Muscle layer of duodenum (tissue), 2 donors: ENCODE measurements around the gene TAS2R10.
"Not testable (repeated sequence)": the region's sequence is repeated elsewhere in the genome, so short reads cannot be mapped to it uniquely, and the experiment has no call there.

Experiments
- H3K27ac ChIP-seq: one replicate; pipeline ENCODE4 v1.7.0; 2013; ENCODE audit warnings: mild to moderate bottlenecking, low read length
- H3K27me3 ChIP-seq: one replicate; pipeline ENCODE4 v1.7.0; 2013; ENCODE audit warnings: low read depth, mild to moderate bottlenecking, control low read depth, low read length
- H3K36me3 ChIP-seq, 2 donors: one replicate each; pipeline ENCODE4 v1.7.0; 2013; ENCODE audit warnings: low read length in 2 of 2, control low read depth in 1 of 2, mild to moderate bottlenecking in 1 of 2; ENCODE audit not compliant: insufficient read depth in 2 of 2, control insufficient read depth in 1 of 2
- H3K4me1 ChIP-seq, 2 donors: one replicate each; pipeline ENCODE4 v1.7.0; 2013; ENCODE audit warnings: low read length in 2 of 2, mild to moderate bottlenecking in 2 of 2, control low read depth in 1 of 2, moderate library complexity in 1 of 2; ENCODE audit not compliant: insufficient read depth in 2 of 2, control insufficient read depth in 1 of 2
- H3K4me3 ChIP-seq, 2 donors: one replicate each; pipeline ENCODE4 v1.7.0; 2013; ENCODE audit warnings: low read length in 2 of 2, low read depth in 1 of 2, mild to moderate bottlenecking in 1 of 2
- H3K9me3 ChIP-seq, 2 donors: one replicate each; pipeline ENCODE4 v1.7.0; 2013; ENCODE audit warnings: low read length in 2 of 2, control low read depth in 1 of 2, mild to moderate bottlenecking in 1 of 2; ENCODE audit not compliant: control insufficient read depth in 1 of 2
- donor health status: healthy.

TAS2R10 gene

GRCh38 chr12:10838461-10838860 is 12.3 kb upstream of the TAS2R10 start:
- H3K27ac ChIP-seq: no peak overlapping the region
- no peak overlapping the region for H3K4me3 ChIP-seq
- H3K4me1 ChIP-seq: no peaks in the 10 kb centered on the region
- H3K27me3 ChIP-seq: no peaks in the 10 kb centered on the region
- H3K9me3 ChIP-seq: peaks cover 0 to 6% of the 10 kb centered on the region in 2 donors
- peaks cover 0 to 7% of the 10 kb centered on the region in 2 donors for H3K36me3 ChIP-seq

GRCh38 chr12:10829994-10830393 is 3.8 kb upstream of the TAS2R10 start:
- H3K27me3 ChIP-seq: no peaks in the 10 kb centered on the region
- no peaks in the 10 kb centered on the region for H3K9me3 ChIP-seq
- no peaks in the 10 kb centered on the region for H3K4me1 ChIP-seq
- no peak overlapping the region for H3K4me3 ChIP-seq
- no peak overlapping the region for H3K27ac ChIP-seq
- H3K36me3 ChIP-seq: no peaks in the 10 kb centered on the region

DNA sequence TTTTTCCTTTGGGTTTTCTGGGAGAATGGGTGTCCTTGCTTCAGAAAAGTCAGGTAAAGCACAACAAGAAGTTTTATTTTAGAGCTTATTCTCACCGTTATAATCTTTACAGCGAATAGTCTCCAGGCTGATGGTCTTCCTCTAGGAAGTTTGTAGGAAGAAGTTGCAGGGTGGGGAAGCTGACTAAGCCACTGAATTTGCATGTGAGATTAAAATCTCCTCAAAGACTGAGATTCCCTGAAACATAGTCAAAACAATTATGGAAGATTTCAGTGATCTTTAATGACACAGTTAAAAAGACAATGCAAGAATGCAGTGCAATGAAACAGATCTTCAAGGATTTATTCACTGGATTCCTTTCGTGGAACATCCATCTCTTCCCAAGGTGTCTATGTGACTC is 1.2 kb downstream of the TAS2R10 start:
- no peaks in the 10 kb centered on the region for H3K36me3 ChIP-seq
- H3K27ac ChIP-seq: no peak overlapping the region
- H3K27me3 ChIP-seq: no peaks in the 10 kb centered on the region
- no peaks in the 10 kb centered on the region for H3K9me3 ChIP-seq
- no peak overlapping the region for H3K4me3 ChIP-seq
- H3K4me1 ChIP-seq: no peaks in the 10 kb centered on the region

- no peak overlapping the region for H3K27ac ChIP-seq
- H3K4me1 ChIP-seq: no peaks in the 10 kb centered on the region
- H3K9me3 ChIP-seq: no peaks in the 10 kb centered on the region
- no peaks in the 10 kb centered on the region for H3K27me3 ChIP-seq
- H3K4me3 ChIP-seq: no peak overlapping the region
- no peaks in the 10 kb centered on the region for H3K36me3 ChIP-seq
Measured at GRCh38 chr12:10811883-10812536, 14.1 kb downstream of the TAS2R10 start.

DNA sequence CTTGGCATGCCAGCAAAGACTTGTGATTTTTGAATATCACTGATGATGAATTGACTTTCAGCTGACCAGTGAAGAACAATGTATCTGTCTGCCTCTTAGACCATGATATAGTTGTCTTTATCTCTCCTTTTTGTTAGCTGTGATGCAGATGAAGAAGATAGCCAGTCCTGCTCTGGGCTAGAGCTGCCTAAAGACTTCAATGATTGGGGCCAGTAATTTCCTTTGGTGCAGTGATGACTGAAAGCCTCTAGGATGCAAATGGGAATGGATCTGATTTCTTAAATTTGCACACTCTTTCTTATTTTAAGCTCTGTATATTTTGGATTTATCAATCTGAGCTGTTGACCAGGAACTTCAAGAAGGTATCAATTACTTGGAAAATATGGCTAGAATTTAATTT is 16.1 kb downstream of the TAS2R10 start, which contains the start of gene TAS2R9:
TSS of gene TAS2R9 (minus strand) at position 101 of the 400 bp plus-strand sequence. CDS start at position 8, 93 bp downstream.
- no peak within 1 kb of the TSS for H3K4me3 ChIP-seq
- no peak within 1 kb of the TSS for H3K27ac ChIP-seq
- H3K36me3 ChIP-seq: no peaks in the 10 kb centered on the region
- no peaks in the 10 kb centered on the region for H3K4me1 ChIP-seq
- no peaks in the 10 kb centered on the region for H3K9me3 ChIP-seq
- H3K27me3 ChIP-seq: no peaks in the 10 kb centered on the region

- Histone ChIP-seq H3K4me1 (no peaks in the 10 kb centered on the region), H3K4me3 (no peak within 1 kb of the TSS), H3K27ac (no peak within 1 kb of the TSS), H3K27me3 (no peaks in the 10 kb centered on the region), H3K9me3 (no peaks in the 10 kb centered on the region), H3K36me3 (no peaks in the 10 kb centered on the region)
Measured at GRCh38 chr12:10807186-10807585, 19.0 kb downstream of the TAS2R10 start, which contains the start of gene TAS2R8. Gene TAS2R8, minus strand, starts transcription at chr12:10807286. Its CDS starts 306 bp downstream, at chr12:10806980.

GRCh38 chr12:10802587-10802986 is 23.6 kb downstream of the TAS2R10 start, which contains the start of gene TAS2R7:
Gene TAS2R7, minus strand, starts transcription at chr12:10802627. Its CDS starts 57 bp downstream, at chr12:10802570.
- H3K27me3 ChIP-seq: no peaks in the 10 kb centered on the region
- no peak within 1 kb of the TSS for H3K4me3 ChIP-seq
- H3K36me3 ChIP-seq: no peaks in the 10 kb centered on the region
- H3K27ac ChIP-seq: no peak within 1 kb of the TSS
- no peaks in the 10 kb centered on the region for H3K4me1 ChIP-seq
- no peaks in the 10 kb centered on the region for H3K9me3 ChIP-seq

DNA sequence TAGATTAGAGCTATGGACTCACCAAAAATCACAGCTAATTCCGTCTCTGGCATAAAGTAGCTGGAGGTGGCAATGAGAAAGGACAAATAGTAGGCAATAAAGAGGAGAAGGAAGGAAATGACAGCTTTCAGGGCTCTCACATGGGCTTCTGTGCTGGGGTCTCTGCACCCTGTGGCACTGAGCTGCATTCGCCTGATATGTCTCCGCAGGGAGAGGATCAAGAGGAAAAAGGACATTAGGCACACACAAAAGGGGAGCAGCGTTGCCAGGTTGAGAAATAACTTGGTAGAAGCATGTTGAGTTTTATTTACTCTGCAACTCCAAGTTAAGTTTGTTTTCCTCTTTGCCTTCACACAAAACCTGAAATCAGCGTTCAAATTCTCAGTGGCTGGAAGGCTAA is 24.4 kb downstream of the TAS2R10 start:
- H3K27me3 ChIP-seq: no peaks in the 10 kb centered on the region
- no peaks in the 10 kb centered on the region for H3K4me1 ChIP-seq
- H3K9me3 ChIP-seq: no peaks in the 10 kb centered on the region
- no peak overlapping the region for H3K27ac ChIP-seq
- no peaks in the 10 kb centered on the region for H3K36me3 ChIP-seq
- H3K4me3 ChIP-seq: no peak overlapping the region

DNA sequence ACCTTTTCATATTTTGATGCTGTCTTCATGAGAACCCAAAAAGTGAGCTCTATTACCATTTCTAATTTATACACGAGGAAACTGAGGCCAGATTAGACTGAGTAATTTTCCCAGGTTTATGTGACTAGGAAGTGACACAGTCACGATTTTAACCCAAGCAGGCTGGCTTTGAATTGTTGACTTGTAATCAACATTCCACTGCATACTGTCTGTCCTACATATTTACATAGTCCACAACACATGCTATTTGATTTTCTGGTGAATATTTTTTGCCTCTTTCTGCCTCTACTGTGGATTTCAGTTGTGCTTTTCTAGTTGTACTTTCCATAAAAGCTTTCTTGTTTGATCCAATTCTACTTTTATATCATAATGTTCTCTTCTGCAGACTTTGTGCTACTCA is 31.9 kb downstream of the TAS2R10 start:
- Histone ChIP-seq H3K9me3 (no peaks in the 10 kb centered on the region), H3K4me1 (no peaks in the 10 kb centered on the region), H3K4me3 (no peak overlapping the region), H3K36me3 (no peaks in the 10 kb centered on the region), H3K27me3 (no peaks in the 10 kb centered on the region), H3K27ac (no peak overlapping the region)

GRCh38 chr12:10791769-10792168 is 34.4 kb downstream of the TAS2R10 start:
- H3K36me3 ChIP-seq, H3K4me1 ChIP-seq, H3K9me3 ChIP-seq, H3K4me3 ChIP-seq, H3K27ac ChIP-seq, H3K27me3 ChIP-seq: not testable (repeated sequence)

DNA sequence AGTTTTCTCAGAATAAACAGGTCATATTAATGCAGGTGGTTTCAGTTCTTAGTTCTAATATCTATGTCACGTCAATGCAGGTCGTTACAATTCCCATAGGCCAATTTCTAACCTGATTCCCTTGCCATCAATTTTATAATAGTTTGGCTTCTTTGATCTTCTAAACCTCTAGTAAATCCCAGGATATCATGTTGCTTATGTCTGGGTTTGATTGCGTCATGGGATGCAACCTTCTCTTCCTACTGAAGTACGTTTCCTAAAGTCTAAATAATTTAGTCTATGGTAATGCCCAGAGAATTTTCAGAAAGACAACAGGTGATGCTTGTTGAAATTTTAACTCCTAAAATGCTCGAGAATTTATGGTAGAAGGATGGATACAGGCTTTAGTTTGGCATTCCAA is 42.9 kb downstream of the TAS2R10 start:
- H3K36me3 ChIP-seq: no peaks in the 10 kb centered on the region
- H3K9me3 ChIP-seq: no peaks in the 10 kb centered on the region

DNA sequence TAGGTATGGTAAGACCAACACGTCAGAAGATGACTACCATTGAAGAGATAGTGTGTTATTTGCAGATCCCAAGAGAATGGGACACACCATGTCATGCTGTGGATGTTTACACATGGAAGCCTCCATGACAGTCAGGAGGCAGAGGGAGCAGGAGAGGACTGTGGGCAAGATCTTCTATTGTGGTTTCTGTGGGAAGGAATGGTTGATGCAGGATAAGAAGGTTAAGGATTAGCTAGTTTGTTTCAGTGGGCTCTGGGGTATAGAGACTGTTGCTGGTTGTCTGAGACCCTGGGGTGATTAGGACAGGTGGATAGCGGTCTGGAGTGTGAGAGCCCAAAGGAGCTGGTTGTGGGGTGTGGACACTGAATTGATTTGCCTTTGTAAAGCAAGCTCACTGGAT is 47.1 kb downstream of the TAS2R10 start:
- H3K9me3 ChIP-seq: no peaks in the 10 kb centered on the region
- no peak overlapping the region for H3K27ac ChIP-seq
- no peaks in the 10 kb centered on the region for H3K4me1 ChIP-seq
- H3K27me3 ChIP-seq: no peaks in the 10 kb centered on the region
- H3K36me3 ChIP-seq: no peaks in the 10 kb centered on the region
- H3K4me3 ChIP-seq: no peak overlapping the region

More for the DNA sequence above, 42.9 kb downstream of the TAS2R10 start:
- Histone ChIP-seq H3K27ac (no peak overlapping the region), H3K27me3 (no peaks in the 10 kb centered on the region), H3K4me1 (no peaks in the 10 kb centered on the region), H3K4me3 (no peak overlapping the region)
